B cell (primary cell): Measurements from ENCODE around the gene TNFRSF19.

Experiments used
- EZH2 ChIP-seq: IDR thresholded peaks from 2 replicates; pipeline ENCODE4 v1.6.1; 2012; ENCODE audit warnings: borderline replicate concordance, low read depth, mild to moderate bottlenecking, moderate library complexity, low read length; ENCODE audit not compliant: insufficient read depth, poor library complexity, severe bottlenecking
- TF ChIP-seq, protein P1 (sequence below): fragments of 200-600 bp; IDR thresholded peaks from one replicate; pipeline ENCODE4 v1.8.0; 2022; ENCODE audit warnings: antibody characterized with exemption, mild to moderate bottlenecking

DNA sequence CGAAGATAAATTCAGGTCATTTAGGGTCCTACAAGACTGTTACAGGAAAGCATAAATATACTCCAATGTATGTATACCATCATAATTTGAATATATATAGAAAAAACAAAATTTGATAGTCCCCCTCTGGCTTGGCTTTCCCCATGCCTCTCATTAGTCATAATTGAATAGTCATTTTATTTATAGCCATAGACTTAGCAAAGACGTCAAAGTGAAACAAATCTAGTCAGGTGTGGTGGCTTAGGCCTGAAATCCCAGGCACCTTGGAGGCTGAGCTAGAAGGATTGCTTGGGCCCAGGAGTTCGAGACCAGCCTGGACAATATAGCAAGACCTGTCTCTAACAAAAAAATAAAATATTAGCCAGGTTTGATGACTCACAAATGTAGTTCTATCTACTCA, 141.1 kb downstream of the TNFRSF19 start:
- TF ChIP-seq, protein P1, sequence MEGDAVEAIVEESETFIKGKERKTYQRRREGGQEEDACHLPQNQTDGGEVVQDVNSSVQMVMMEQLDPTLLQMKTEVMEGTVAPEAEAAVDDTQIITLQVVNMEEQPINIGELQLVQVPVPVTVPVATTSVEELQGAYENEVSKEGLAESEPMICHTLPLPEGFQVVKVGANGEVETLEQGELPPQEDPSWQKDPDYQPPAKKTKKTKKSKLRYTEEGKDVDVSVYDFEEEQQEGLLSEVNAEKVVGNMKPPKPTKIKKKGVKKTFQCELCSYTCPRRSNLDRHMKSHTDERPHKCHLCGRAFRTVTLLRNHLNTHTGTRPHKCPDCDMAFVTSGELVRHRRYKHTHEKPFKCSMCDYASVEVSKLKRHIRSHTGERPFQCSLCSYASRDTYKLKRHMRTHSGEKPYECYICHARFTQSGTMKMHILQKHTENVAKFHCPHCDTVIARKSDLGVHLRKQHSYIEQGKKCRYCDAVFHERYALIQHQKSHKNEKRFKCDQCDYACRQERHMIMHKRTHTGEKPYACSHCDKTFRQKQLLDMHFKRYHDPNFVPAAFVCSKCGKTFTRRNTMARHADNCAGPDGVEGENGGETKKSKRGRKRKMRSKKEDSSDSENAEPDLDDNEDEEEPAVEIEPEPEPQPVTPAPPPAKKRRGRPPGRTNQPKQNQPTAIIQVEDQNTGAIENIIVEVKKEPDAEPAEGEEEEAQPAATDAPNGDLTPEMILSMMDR = no peak
- TF ChIP-seq EZH2 = no peak
